HepG2 (cell line): ENCODE measurements around the gene RNF183. TPM values are rescaled to one million over a fixed set of nuclear protein-coding genes. Genes with fewer than 3 reads are reported as not detected.

Experiments
- GABPA ChIP-seq, 2 experiments: IDR thresholded peaks; 2 replicates each; pipeline ENCODE4 v1.6.1; 2011 to 2016; ENCODE audit warnings: low read depth in 2 of 2, low read length in 1 of 2, missing biosample characterization in 1 of 2, missing genetic modification characterization in 1 of 2
- GLMP ChIP-seq: sonication (generic); formaldehyde crosslinking; IDR thresholded peaks from 2 replicates; pipeline ENCODE4 v1.9.0; 2021; ENCODE audit warnings: missing genetic modification reagents, mild to moderate bottlenecking, borderline replicate concordance
- GTF3A ChIP-seq: sonication (generic); formaldehyde crosslinking; conservative IDR thresholded peaks from 2 replicates; pipeline ENCODE4 v1.4.0; 2020; ENCODE audit warnings: mild to moderate bottlenecking, missing genetic modification reagents
- IRF9 ChIP-seq: sonication (generic); formaldehyde crosslinking; IDR thresholded peaks from 2 replicates; pipeline ENCODE4 v1.8.0; 2022; ENCODE audit warnings: missing genetic modification reagents, mild to moderate bottlenecking, borderline replicate concordance
- UBTF ChIP-seq: sonication (generic); formaldehyde crosslinking; IDR thresholded peaks from 2 replicates; pipeline ENCODE4 v1.4.0; 2020; ENCODE audit warnings: mild to moderate bottlenecking, missing genetic modification reagents
- ZFP91 ChIP-seq: sonication (generic); formaldehyde crosslinking; IDR thresholded peaks from 2 replicates; pipeline ENCODE4 v1.9.0; 2022; ENCODE audit warnings: missing genetic modification reagents, mild to moderate bottlenecking, borderline replicate concordance
- ZMAT3 ChIP-seq: sonication (generic); formaldehyde crosslinking; conservative IDR thresholded peaks from 2 replicates; pipeline ENCODE4 v1.7.0; 2021; ENCODE audit warnings: missing genetic modification reagents
- ZNF280D ChIP-seq: sonication (generic); formaldehyde crosslinking; IDR thresholded peaks from 2 replicates; pipeline ENCODE4 v1.5.1; 2020; ENCODE audit warnings: mild to moderate bottlenecking, missing genetic modification reagents
- ZNF329 ChIP-seq: sonication (generic); formaldehyde crosslinking; IDR thresholded peaks from 2 replicates; pipeline ENCODE4 v1.9.0; 2021; ENCODE audit warnings: low read depth, mild to moderate bottlenecking, missing genetic modification reagents
- ZNF674 ChIP-seq: sonication (generic); formaldehyde crosslinking; IDR thresholded peaks from 2 replicates; pipeline ENCODE4 v1.5.0; 2020; ENCODE audit warnings: low read depth, mild to moderate bottlenecking, missing genetic modification reagents
- polyA plus RNA-seq, 8 experiments: library from polyadenylated mRNA; depleted of rRNA in 3 of 8; stranded (reverse) in 7 of 8; unstranded in 1 of 8; fragments of >200 nt; fragmentation: Illumina TruSeq in 4 of 8; extraction: Trizol in 4 of 8; gene quantifications; 2 replicates each; pipeline versions ENCODE4 v1.2.1 to v1.2.3, GENCODE V29; 2011 to 2016; ENCODE audit warnings: low read depth in 4 of 8, missing spikeins in 1 of 8, mixed read lengths in 1 of 8; ENCODE audit not compliant: insufficient read depth in 1 of 8
- total RNA-seq, 5 experiments: library from RNA; depleted of rRNA; stranded (reverse); fragments of >200 nt; fragmentation: Illumina TruSeq; extraction: Trizol; gene quantifications; 2 replicates each; pipeline ENCODE4 v1.2.3, GENCODE V29; 2016; ENCODE audit warnings: low read depth in 1 of 5

The RNF183 gene
- total and polyA plus RNA-seq, 2 of the 13 experiments (the other 11 are each of a cell fraction or from before 2014, with no cell fraction given), result 0.13 to 6.5 TPM

GRCh38 chr9:113275157-113276131, 27.7 kb downstream of the RNF183 start, which contains the start of the genes CDC26 and PRPF4 (continued):
- peak; percentile 84 for TF ChIP-seq ZNF280D (CRISPR knock-in tag)
- TF ChIP-seq ZFP91 (CRISPR knock-in tag), result peak; percentile 88
- 0 out of 2 replicates have a peak, but pooled peaks have one; percentile 46 for TF ChIP-seq GTF3A (CRISPR knock-in tag)
- peak; percentile 94 for TF ChIP-seq GABPA (IDR thresholded peaks at IDR 0.05; ENCODE audit: low read depth, low read length)
- TF ChIP-seq GABPA (CRISPR knock-in tag; IDR thresholded peaks at IDR 0.05; ENCODE audit: low read depth), result peak; percentile 99
- no peak for TF ChIP-seq GLMP
- no peak for TF ChIP-seq ZMAT3 (CRISPR knock-in tag)
- peak; percentile 75 for TF ChIP-seq UBTF (CRISPR knock-in tag)
- TF ChIP-seq ZNF674 (CRISPR knock-in tag), result no peak
- 0 out of 2 replicates have a peak, but pooled peaks have one; percentile 55 for TF ChIP-seq ZNF329 (CRISPR knock-in tag)
- TF ChIP-seq IRF9, result peak; percentile 96
